Measurements from ENCODE around the gene MCCD1.

- no peak for TF ChIP-seq EZH2phosphoT487 (IDR thresholded peaks at IDR 0.05; ENCODE audit: borderline replicate concordance, low read length)
- TF ChIP-seq CTCF (IDR thresholded peaks at IDR 0.05; ENCODE audit: low read depth, low read length, poor library complexity, severe bottlenecking) = no peak
Measured at GRCh38 chr6:31573239-31574105, 44.7 kb downstream of the MCCD1 start.

Data from DOHH2 (cell line).